ENCODE results near the gene PER3.

DNA sequence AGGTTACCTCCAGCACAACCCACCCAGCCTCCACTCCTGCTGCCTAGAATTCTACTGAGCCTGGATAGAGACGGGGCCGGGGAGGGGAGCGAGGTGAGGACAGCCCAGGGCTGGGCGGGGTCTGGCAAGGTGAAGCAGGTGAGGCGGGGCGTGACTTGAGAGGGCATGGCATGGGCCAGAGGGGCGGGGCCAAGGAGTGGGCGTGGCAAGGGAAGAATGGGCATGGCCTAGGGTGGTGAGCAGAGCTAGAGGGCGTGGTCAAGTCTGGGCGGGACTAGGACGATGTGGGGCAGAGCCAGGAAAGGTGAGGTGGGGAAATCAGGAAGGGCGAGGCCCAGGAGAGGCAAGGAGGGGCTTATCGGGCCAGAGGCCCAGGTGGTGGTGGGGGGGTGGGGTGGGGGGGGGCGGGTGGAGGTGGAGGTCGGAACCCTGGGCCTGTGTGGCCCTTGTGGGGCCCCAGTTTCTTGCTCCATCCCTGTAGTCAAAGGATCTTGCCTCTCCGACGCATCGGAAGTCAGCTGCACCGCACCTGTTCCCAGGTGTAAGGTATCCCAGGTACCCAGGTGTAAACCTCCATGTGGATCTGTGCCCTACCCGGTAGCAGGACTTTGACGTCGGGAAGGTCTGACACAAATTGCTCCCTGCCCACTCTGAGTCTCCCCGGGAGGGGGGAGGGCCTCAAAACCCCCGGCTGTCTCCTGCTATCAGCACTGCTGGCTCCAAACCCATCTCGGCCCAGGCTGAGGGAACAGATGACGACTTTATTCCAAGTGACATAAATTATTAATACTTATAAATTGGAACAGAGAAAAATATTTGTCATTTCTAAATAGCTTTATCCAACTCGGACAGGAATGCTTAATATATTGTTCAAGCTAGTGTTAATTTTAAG lies 101.7 kb downstream of the PER3 start:
- TF ChIP-seq ETV6 (conservative IDR thresholded peaks at IDR 0.05 in 1 of 2, IDR thresholded peaks at IDR 0.05 in 1 of 2; ENCODE audit: borderline replicate concordance in 1 of 2, low read depth in 1 of 2) (no peak), POLR2A (IDR thresholded peaks at IDR 0.05; ENCODE audit: low read depth, low read length) (no peak), TARDBP (IDR thresholded peaks at IDR 0.05; ENCODE audit: borderline replicate concordance) (no peak), KDM1A (IDR thresholded peaks at IDR 0.05; ENCODE audit: borderline replicate concordance) (no peak), EZH2 (IDR thresholded peaks at IDR 0.05; ENCODE audit: borderline replicate concordance, control insufficient read depth, low read depth, low read length) (no peak), JUNB (IDR thresholded peaks at IDR 0.05) (no peak), ATF7 (IDR thresholded peaks at IDR 0.05; ENCODE audit: low read depth) (no peak)
